ENCODE data around the gene PRDM15.

GRCh38 chr21:41762753-41763152, 116.4 kb downstream of the PRDM15 start:
- no peak for TF ChIP-seq EZH2 (IDR thresholded peaks at IDR 0.05; ENCODE audit: insufficient read depth, poor library complexity, severe bottlenecking)
- no peak for TF ChIP-seq EZH2phosphoT487 (IDR thresholded peaks at IDR 0.05; ENCODE audit: insufficient read depth, low read depth)
